Kasumi-1 (cell line): ENCODE data around the gene KIRREL3.

Experiments used
- DNase-seq, 2 experiments: peaks; one replicate each; lab custom pipeline; 2025; lab: John Stamatoyannopoulos, UW

Gene KIRREL3

GRCh38 chr11:126781942-126782341, 218.6 kb downstream of the KIRREL3 start:
- no peak for DNase-seq

- no peak for DNase-seq
Observed at GRCh38 chr11:126776119-126776518, 224.5 kb downstream of the KIRREL3 start.

GRCh38 chr11:126772267-126772666, 228.3 kb downstream of the KIRREL3 start:
- no peak for DNase-seq

- DNase-seq: no peak
Observed at GRCh38 chr11:126768702-126769101, 231.9 kb downstream of the KIRREL3 start.

GRCh38 chr11:126766440-126766839, 234.1 kb downstream of the KIRREL3 start:
- DNase-seq: no peak

GRCh38 chr11:126765196-126765595, 235.4 kb downstream of the KIRREL3 start:
- DNase-seq: no peak

- no peak for DNase-seq
Observed at GRCh38 chr11:126764231-126764630, 236.3 kb downstream of the KIRREL3 start.

GRCh38 chr11:126756855-126757254, 243.7 kb downstream of the KIRREL3 start:
- DNase-seq: no peak

- no peak for DNase-seq
Observed at GRCh38 chr11:126756421-126756820, 244.1 kb downstream of the KIRREL3 start.

- no peak for DNase-seq
Observed at GRCh38 chr11:126755526-126755925, 245.0 kb downstream of the KIRREL3 start.

- DNase-seq: no peak
Observed at GRCh38 chr11:126754591-126755426, 245.8 kb downstream of the KIRREL3 start.

- no peak for DNase-seq
Observed at GRCh38 chr11:126753990-126754389, 246.6 kb downstream of the KIRREL3 start.

GRCh38 chr11:126751242-126751641, 249.3 kb downstream of the KIRREL3 start:
- DNase-seq: no peak

- DNase-seq: no peak
Observed at GRCh38 chr11:126748793-126749192, 251.8 kb downstream of the KIRREL3 start.

GRCh38 chr11:126748100-126748791, 252.3 kb downstream of the KIRREL3 start:
- no peak for DNase-seq

- DNase-seq: no peak
Observed at GRCh38 chr11:126747315-126747714, 253.3 kb downstream of the KIRREL3 start.

GRCh38 chr11:126746443-126746842, 254.1 kb downstream of the KIRREL3 start:
- DNase-seq: no peak

- DNase-seq: no peak
Observed at GRCh38 chr11:126744699-126745098, 255.9 kb downstream of the KIRREL3 start.

GRCh38 chr11:126743628-126744027, 256.9 kb downstream of the KIRREL3 start:
- no peak for DNase-seq

GRCh38 chr11:126742582-126742981, 258.0 kb downstream of the KIRREL3 start:
- no peak for DNase-seq

- DNase-seq: no peak
Observed at GRCh38 chr11:126740846-126741245, 259.7 kb downstream of the KIRREL3 start.

- DNase-seq: no peak
Observed at GRCh38 chr11:126739499-126740145, 260.9 kb downstream of the KIRREL3 start.
